IPS-20b (cell line): Measurements from ENCODE around the gene MINDY4B.
"Not testable (repeated sequence)": the region's sequence is repeated elsewhere in the genome, so short reads cannot be mapped to it uniquely, and the experiment has no call there.

Source experiments
- H3K27ac ChIP-seq: one replicate; pipeline ENCODE4 v1.5.1; 2013; ENCODE audit warnings: low read length
- H3K27me3 ChIP-seq: 2 replicates; pipeline ENCODE4 v1.6.1; 2013; ENCODE audit warnings: mild to moderate bottlenecking, low read length, inconsistent platforms; ENCODE audit not compliant: insufficient read depth
- H3K36me3 ChIP-seq: 2 replicates; pipeline ENCODE4 v1.6.1; 2013; ENCODE audit warnings: low read depth, mild to moderate bottlenecking, inconsistent platforms, low read length, moderate library complexity; ENCODE audit not compliant: insufficient read depth
- H3K4me1 ChIP-seq: 2 replicates; pipeline ENCODE4 v1.6.1; 2013; ENCODE audit warnings: mild to moderate bottlenecking, control low read depth, inconsistent platforms, low read length, moderate library complexity; ENCODE audit not compliant: insufficient read depth
- H3K4me3 ChIP-seq: 2 replicates; pipeline ENCODE4 v1.5.1; 2013; ENCODE audit warnings: mild to moderate bottlenecking, low read length, inconsistent platforms
- H3K9ac ChIP-seq: 2 replicates; pipeline ENCODE4 v1.6.1; 2013; ENCODE audit warnings: low read depth, mild to moderate bottlenecking, inconsistent platforms, low read length, moderate library complexity
- H3K9me3 ChIP-seq: 2 replicates; pipeline ENCODE4 v1.6.1; 2013; ENCODE audit warnings: mild to moderate bottlenecking, low read depth, low read length, inconsistent platforms; ENCODE audit not compliant: insufficient read depth

Gene MINDY4B

DNA sequence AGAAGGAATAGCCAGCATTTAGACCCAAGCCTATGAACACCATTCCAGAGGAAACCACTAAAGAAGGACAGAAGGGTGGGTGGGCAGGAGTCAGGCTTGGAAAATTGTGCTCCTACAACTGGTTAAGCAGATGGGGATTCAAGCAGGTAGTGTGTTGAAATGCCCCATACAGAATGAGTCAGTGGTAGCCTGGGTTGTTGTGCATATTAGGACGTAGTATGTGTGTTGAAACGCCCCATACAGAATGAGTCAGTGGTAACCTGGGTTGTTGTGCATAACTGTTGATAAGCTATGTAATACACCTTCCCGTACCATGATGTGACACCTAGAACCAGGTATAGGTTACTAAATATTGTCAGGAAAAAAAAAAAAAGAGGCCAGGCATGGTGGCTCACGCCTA is 34.0 kb downstream of the MINDY4B start:
- Histone ChIP-seq H3K4me3 (no peak overlapping the region), H3K27ac (no peak overlapping the region), H3K4me1 (no peaks in the 10 kb centered on the region), H3K9ac (no peak overlapping the region), H3K9me3 (no peaks in the 10 kb centered on the region), H3K27me3 (no peaks in the 10 kb centered on the region), H3K36me3 (no peaks in the 10 kb centered on the region)

DNA sequence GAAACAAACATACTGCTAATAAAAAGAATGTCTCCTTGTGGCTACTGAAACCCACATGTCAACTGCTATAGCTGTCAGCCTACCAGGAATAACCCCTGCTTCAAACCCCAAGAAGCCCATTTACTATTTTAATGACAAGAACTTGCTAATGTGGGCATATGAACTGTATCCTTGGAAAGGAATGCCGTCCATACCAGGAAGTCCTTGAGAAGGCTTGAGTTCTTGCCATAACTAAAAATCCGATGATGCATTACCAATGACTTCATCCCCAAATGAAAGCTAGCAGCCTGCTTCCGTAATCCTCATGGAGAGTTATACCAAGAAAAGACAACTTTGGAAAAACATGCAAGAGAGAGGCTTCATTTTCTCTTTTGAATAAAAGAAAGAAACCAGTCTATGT is 34.8 kb downstream of the MINDY4B start:
- H3K4me3 ChIP-seq = no peak overlapping the region
- H3K27me3 ChIP-seq = no peaks in the 10 kb centered on the region
- H3K4me1 ChIP-seq = no peaks in the 10 kb centered on the region
- H3K27ac ChIP-seq = no peak overlapping the region
- H3K9me3 ChIP-seq = no peaks in the 10 kb centered on the region
- no peaks in the 10 kb centered on the region for H3K36me3 ChIP-seq
- H3K9ac ChIP-seq = no peak overlapping the region

- Histone ChIP-seq H3K9ac (no peak overlapping the region), H3K36me3 (no peaks in the 10 kb centered on the region), H3K9me3 (no peaks in the 10 kb centered on the region), H3K4me1 (no peaks in the 10 kb centered on the region), H3K27me3 (no peaks in the 10 kb centered on the region), H3K27ac (no peak overlapping the region), H3K4me3 (no peak overlapping the region)
Measured at GRCh38 chr3:150868282-150868681, 37.0 kb downstream of the MINDY4B start.

- H3K4me3 ChIP-seq = no peak overlapping the region
- no peaks in the 10 kb centered on the region for H3K4me1 ChIP-seq
- H3K27me3 ChIP-seq = no peaks in the 10 kb centered on the region
- no peak overlapping the region for H3K9ac ChIP-seq
- H3K36me3 ChIP-seq = no peaks in the 10 kb centered on the region
- no peak overlapping the region for H3K27ac ChIP-seq
- H3K9me3 ChIP-seq = no peaks in the 10 kb centered on the region
Measured at GRCh38 chr3:150867434-150867833, 37.8 kb downstream of the MINDY4B start.

DNA sequence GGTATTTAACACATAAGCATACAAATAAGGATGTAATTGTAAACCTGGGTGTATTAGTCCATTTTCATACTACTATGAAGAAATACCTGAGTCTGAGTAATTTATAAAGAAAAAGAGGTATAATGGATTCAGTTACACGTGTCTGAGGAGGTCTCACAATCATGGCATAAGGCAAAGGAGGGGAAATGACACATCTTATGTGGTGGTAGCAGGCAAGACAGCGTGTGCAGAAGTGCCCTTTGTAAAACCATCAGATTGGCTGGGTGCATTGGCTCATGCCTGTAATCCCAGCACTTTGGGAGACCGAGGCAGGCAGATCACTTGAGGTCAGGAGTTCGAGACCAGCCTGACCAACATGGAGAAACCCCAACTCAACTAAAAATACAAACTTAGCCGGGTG is 41.3 kb downstream of the MINDY4B start:
- not testable (repeated sequence) for H3K9me3 ChIP-seq, H3K4me3 ChIP-seq, H3K36me3 ChIP-seq, H3K27me3 ChIP-seq, H3K27ac ChIP-seq, H3K9ac ChIP-seq, H3K4me1 ChIP-seq

- H3K9ac ChIP-seq = no peak overlapping the region
- H3K9me3 ChIP-seq = no peaks in the 10 kb centered on the region
- H3K36me3 ChIP-seq = no peaks in the 10 kb centered on the region
- H3K27ac ChIP-seq = no peak overlapping the region
- no peak overlapping the region for H3K4me3 ChIP-seq
- H3K27me3 ChIP-seq = no peaks in the 10 kb centered on the region
- no peaks in the 10 kb centered on the region for H3K4me1 ChIP-seq
Measured at GRCh38 chr3:150861851-150862250, 43.4 kb downstream of the MINDY4B start.

GRCh38 chr3:150857936-150858335 is 47.3 kb downstream of the MINDY4B start:
- H3K27me3 ChIP-seq, H3K4me1 ChIP-seq, H3K9ac ChIP-seq, H3K36me3 ChIP-seq, H3K9me3 ChIP-seq, H3K27ac ChIP-seq, H3K4me3 ChIP-seq: not testable (repeated sequence)

DNA sequence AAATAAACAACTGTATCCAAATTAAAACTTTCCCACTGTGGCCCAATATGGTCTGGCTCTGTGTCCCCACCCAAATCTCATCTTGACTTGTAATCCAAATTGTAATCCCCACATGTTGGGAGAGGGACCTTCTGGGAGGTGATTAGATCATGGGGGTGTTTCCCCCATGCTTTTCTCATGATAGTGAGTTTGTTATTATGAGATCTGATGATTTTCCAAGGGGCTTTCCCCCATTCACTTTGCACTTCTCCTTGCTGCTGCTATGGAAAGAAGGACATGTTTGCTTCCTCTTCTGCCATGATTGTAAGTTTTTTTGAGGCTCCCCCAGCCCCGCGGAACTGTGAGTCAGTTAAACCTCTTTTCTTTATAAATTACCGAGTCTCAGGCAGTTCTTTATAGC is 55.0 kb downstream of the MINDY4B start:
- H3K9me3 ChIP-seq = 0 out of 2 replicates have a peak, but pooled peaks cover 8% of the 10 kb centered on the region
- H3K9ac ChIP-seq = no peak overlapping the region
- peaks cover 3% of the 10 kb centered on the region; the same call in 1 of the 2 replicates for H3K4me1 ChIP-seq
- H3K27me3 ChIP-seq = no peaks in the 10 kb centered on the region
- H3K4me3 ChIP-seq = no peak overlapping the region
- H3K36me3 ChIP-seq = no peaks in the 10 kb centered on the region
- H3K27ac ChIP-seq = no peak overlapping the region

DNA sequence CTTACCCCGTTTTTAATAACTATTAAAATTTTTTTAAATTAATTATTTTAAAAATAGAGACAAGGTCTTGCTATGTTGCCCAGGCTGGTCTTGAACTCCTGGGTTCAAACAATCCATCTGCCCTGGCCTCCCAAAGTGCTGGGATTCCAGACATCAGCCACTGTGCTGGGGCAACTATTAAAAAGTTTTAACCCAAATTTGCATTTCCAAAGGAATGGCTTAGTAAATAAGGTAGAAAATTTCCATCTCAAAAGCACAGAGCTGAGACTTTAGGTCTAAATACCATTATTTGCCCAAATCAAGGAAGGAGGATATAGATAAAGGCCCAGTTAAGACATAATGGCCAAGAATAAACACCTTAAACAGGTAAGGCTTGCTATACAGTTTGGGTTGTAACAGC is 56.4 kb downstream of the MINDY4B start:
- no peaks in the 10 kb centered on the region for H3K36me3 ChIP-seq
- 0 out of 2 replicates have a peak, but pooled peaks cover 8% of the 10 kb centered on the region for H3K9me3 ChIP-seq
- H3K4me3 ChIP-seq = no peak overlapping the region
- H3K4me1 ChIP-seq = peaks cover 8% of the 10 kb centered on the region; the same call in 1 of the 2 replicates
- no peaks in the 10 kb centered on the region for H3K27me3 ChIP-seq
- no peak overlapping the region for H3K27ac ChIP-seq
- H3K9ac ChIP-seq = no peak overlapping the region

- no peak overlapping the region for H3K4me3 ChIP-seq
- peaks cover 13% of the 10 kb centered on the region; the same call in 1 of the 2 replicates for H3K4me1 ChIP-seq
- no peak overlapping the region for H3K27ac ChIP-seq
- no peaks in the 10 kb centered on the region for H3K36me3 ChIP-seq
- no peaks in the 10 kb centered on the region for H3K27me3 ChIP-seq
- H3K9ac ChIP-seq = no peak overlapping the region
- 0 out of 2 replicates have a peak, but pooled peaks cover 8% of the 10 kb centered on the region for H3K9me3 ChIP-seq
Measured at GRCh38 chr3:150847433-150847832, 57.8 kb downstream of the MINDY4B start.

- Histone ChIP-seq H3K9ac (no peak overlapping the region), H3K36me3 (no peaks in the 10 kb centered on the region), H3K27ac (no peak overlapping the region), H3K27me3 (peaks cover 20% of the 10 kb centered on the region), H3K4me3 (no peak overlapping the region), H3K9me3 (no peaks in the 10 kb centered on the region), H3K4me1 (peaks cover 13% of the 10 kb centered on the region; the same call in 1 of the 2 replicates)
Measured at GRCh38 chr3:150844484-150844883, 60.8 kb downstream of the MINDY4B start.

DNA sequence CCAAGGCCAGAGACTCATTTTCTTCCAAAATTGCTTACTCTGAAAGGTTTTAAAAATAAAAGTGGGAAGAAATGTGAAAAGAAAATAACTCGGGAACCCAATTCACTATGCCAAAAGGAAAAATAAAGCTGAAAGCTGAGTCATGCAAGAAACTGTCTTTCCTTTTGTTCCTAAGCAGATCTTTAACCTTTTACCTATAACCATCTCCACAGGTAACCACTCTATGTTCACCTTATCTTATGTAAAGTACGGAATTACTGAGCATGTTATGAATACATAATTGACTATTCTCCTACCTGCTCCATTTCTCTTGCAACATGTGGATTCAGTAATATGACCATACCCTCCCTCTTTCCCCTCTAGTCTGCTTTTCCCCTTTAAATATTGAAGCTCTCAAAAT is 62.0 kb downstream of the MINDY4B start:
- Histone ChIP-seq H3K27ac (no peak overlapping the region), H3K4me3 (no peak overlapping the region), H3K36me3 (no peaks in the 10 kb centered on the region), H3K4me1 (peaks cover 10% of the 10 kb centered on the region; the same call in 1 of the 2 replicates), H3K9me3 (no peaks in the 10 kb centered on the region), H3K27me3 (peaks cover 33% of the 10 kb centered on the region), H3K9ac (no peak overlapping the region)
